WERI-Rb-1 (cell line): ENCODE measurements around the gene SLC24A5.

Experiments used
- DNase-seq: peaks from one replicate; pipeline ENCODE4 v3.0.0-alpha.2; 2020
- H3K27ac ChIP-seq: fragments of 250-450 bp; sonication (Bioruptor Pico); 2 replicates; pipeline ENCODE4 v1.5.1; 2020; ENCODE audit warnings: mild to moderate bottlenecking, moderate library complexity
- H3K27me3 ChIP-seq: fragments of 250-450 bp; sonication (Bioruptor Pico); 2 replicates; pipeline ENCODE4 v1.5.1; 2021; ENCODE audit warnings: mild to moderate bottlenecking, low read depth, moderate library complexity; ENCODE audit not compliant: insufficient read depth, severe bottlenecking
- H3K36me3 ChIP-seq: fragments of 250-450 bp; sonication (Bioruptor Pico); 2 replicates; pipeline ENCODE4 v1.5.1; 2020; ENCODE audit warnings: mild to moderate bottlenecking, moderate library complexity
- H3K4me3 ChIP-seq: 2 replicates; pipeline ENCODE4 v1.5.1; 2011; ENCODE audit warnings: low read depth, mild to moderate bottlenecking, control low read depth, low read length
- H3K9me3 ChIP-seq: fragments of 250-450 bp; sonication (Bioruptor Pico); 2 replicates; pipeline ENCODE4 v1.5.1; 2021; ENCODE audit warnings: mild to moderate bottlenecking, moderate library complexity; ENCODE audit not compliant: severe bottlenecking
- CTCF ChIP-seq: IDR thresholded peaks from 2 replicates; pipeline ENCODE4 v1.5.1; 2011; ENCODE audit warnings: low read depth, mild to moderate bottlenecking, control low read depth, inconsistent platforms, low read length

SLC24A5 gene

GRCh38 chr15:48101376-48101961 is 19.3 kb upstream of the SLC24A5 start:
- no peak for DNase-seq
- no peak overlapping the region for H3K27ac ChIP-seq
- H3K9me3 ChIP-seq, result no peaks in the 10 kb centered on the region
- H3K4me3 ChIP-seq, result no peak overlapping the region
- H3K36me3 ChIP-seq, result no peaks in the 10 kb centered on the region
- TF ChIP-seq CTCF, result no peak
- no peaks in the 10 kb centered on the region for H3K27me3 ChIP-seq

GRCh38 chr15:48102167-48102566 is 18.6 kb upstream of the SLC24A5 start:
- no peaks in the 10 kb centered on the region for H3K36me3 ChIP-seq
- H3K4me3 ChIP-seq, result no peak overlapping the region
- H3K9me3 ChIP-seq, result no peaks in the 10 kb centered on the region
- H3K27ac ChIP-seq, result no peak overlapping the region
- DNase-seq, result no peak
- no peak for TF ChIP-seq CTCF
- H3K27me3 ChIP-seq, result no peaks in the 10 kb centered on the region

- no peak overlapping the region for H3K4me3 ChIP-seq
- H3K36me3 ChIP-seq, result no peaks in the 10 kb centered on the region
- no peak overlapping the region for H3K27ac ChIP-seq
- TF ChIP-seq CTCF, result no peak
- H3K9me3 ChIP-seq, result no peaks in the 10 kb centered on the region
- no peak for DNase-seq
- no peaks in the 10 kb centered on the region for H3K27me3 ChIP-seq
Measured at GRCh38 chr15:48103647-48104046, 17.1 kb upstream of the SLC24A5 start.

- no peaks in the 10 kb centered on the region for H3K27me3 ChIP-seq
- TF ChIP-seq CTCF, result no peak
Measured at GRCh38 chr15:48105936-48106335, 14.9 kb upstream of the SLC24A5 start.

GRCh38 chr15:48109212-48109611 is 11.6 kb upstream of the SLC24A5 start:
- no peak for TF ChIP-seq CTCF
- no peak for DNase-seq
- Histone ChIP-seq H3K27ac (no peak overlapping the region), H3K36me3 (no peaks in the 10 kb centered on the region), H3K27me3 (no peaks in the 10 kb centered on the region), H3K4me3 (no peak overlapping the region), H3K9me3 (no peaks in the 10 kb centered on the region)

More at GRCh38 chr15:48105936-48106335, 14.9 kb upstream of the SLC24A5 start:
- no peak for DNase-seq
- Histone ChIP-seq H3K9me3 (no peaks in the 10 kb centered on the region), H3K36me3 (no peaks in the 10 kb centered on the region), H3K27ac (no peak overlapping the region), H3K4me3 (no peak overlapping the region)

- Histone ChIP-seq H3K36me3 (no peaks in the 10 kb centered on the region), H3K27me3 (no peaks in the 10 kb centered on the region), H3K9me3 (no peaks in the 10 kb centered on the region), H3K4me3 (no peak overlapping the region), H3K27ac (no peak overlapping the region)
- DNase-seq, result no peak
- no peak for TF ChIP-seq CTCF
Measured at GRCh38 chr15:48109856-48110531, 10.8 kb upstream of the SLC24A5 start.
